HEK293T (cell line): ENCODE measurements around the gene ABCA4.

ENCODE experiments used
- ARNT ChIP-seq: fragments of 450-650 bp; IDR thresholded peaks from 2 replicates; pipeline ENCODE4 v1.6.1; 2017; ENCODE audit warnings: mild to moderate bottlenecking
- BHLHE40 ChIP-seq: fragments of 450-650 bp; IDR thresholded peaks from 2 replicates; pipeline ENCODE4 v1.6.1; 2016; ENCODE audit warnings: mild to moderate bottlenecking, moderate library complexity, borderline replicate concordance
- ELF4 ChIP-seq: fragments of 450-650 bp; IDR thresholded peaks from 2 replicates; pipeline ENCODE4 v1.6.1; 2017; ENCODE audit warnings: antibody characterized with exemption
- FOXA1 ChIP-seq: fragments of 450-650 bp; IDR thresholded peaks from 2 replicates; pipeline ENCODE4 v1.6.1; 2016; ENCODE audit warnings: mild to moderate bottlenecking
- FOXK2 ChIP-seq: fragments of 450-650 bp; IDR thresholded peaks from 2 replicates; pipeline ENCODE4 v1.6.1; 2016; ENCODE audit warnings: mild to moderate bottlenecking
- FOXM1 ChIP-seq: fragments of 450-650 bp; IDR thresholded peaks from 2 replicates; pipeline ENCODE4 v1.6.1; 2017; ENCODE audit warnings: mild to moderate bottlenecking, borderline replicate concordance
- HDGF ChIP-seq: fragments of 450-650 bp; IDR thresholded peaks from 2 replicates; pipeline ENCODE4 v1.6.1; 2017; ENCODE audit warnings: antibody characterized with exemption, borderline replicate concordance
- LEF1 ChIP-seq: fragments of 450-650 bp; IDR thresholded peaks from 2 replicates; pipeline ENCODE4 v1.6.1; 2017; ENCODE audit warnings: mild to moderate bottlenecking, borderline replicate concordance
- NFRKB ChIP-seq: fragments of 450-650 bp; IDR thresholded peaks from 2 replicates; pipeline ENCODE4 v1.6.1; 2016; ENCODE audit warnings: mild to moderate bottlenecking, moderate library complexity
- SP1 ChIP-seq: fragments of 450-650 bp; IDR thresholded peaks from 2 replicates; pipeline ENCODE4 v1.6.1; 2017
- TARDBP ChIP-seq: fragments of 450-650 bp; IDR thresholded peaks from 2 replicates; pipeline ENCODE4 v1.6.1; 2016
- ZNF384 ChIP-seq: fragments of 450-650 bp; IDR thresholded peaks from 2 replicates; pipeline ENCODE4 v1.6.1; 2016
- TF ChIP-seq, protein P1 (sequence below): fragments of 450-650 bp; IDR thresholded peaks from 2 replicates; pipeline ENCODE4 v1.6.1; 2016

DNA sequence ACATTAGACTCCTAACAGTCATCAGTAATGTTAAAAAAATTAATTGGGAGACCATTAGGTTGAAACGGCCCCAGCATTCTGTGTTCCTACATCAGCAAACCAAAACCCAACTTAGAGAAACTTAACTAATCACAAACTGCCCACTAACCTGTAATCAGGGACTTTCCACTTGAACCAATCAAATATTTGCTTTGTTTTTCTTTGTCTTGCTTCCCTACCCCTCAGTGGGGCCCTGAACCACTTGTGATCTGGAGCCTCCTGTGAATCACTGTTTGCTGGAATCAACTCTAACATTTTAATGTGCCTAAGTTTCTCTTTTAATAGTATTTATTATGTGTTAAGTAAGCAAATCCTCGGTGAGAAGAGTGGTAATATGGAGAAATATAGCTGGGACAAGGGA, 64.0 kb downstream of the ABCA4 start:
- TF ChIP-seq ZNF384 (no peak), BHLHE40 (no peak), ELF4 (no peak), SP1 (no peak), TARDBP (no peak), FOXA1 (no peak), ARNT (no peak), NFRKB (no peak), FOXM1 (no peak), HDGF (no peak), FOXK2 (no peak), LEF1 (no peak)
- TF ChIP-seq, protein P1, sequence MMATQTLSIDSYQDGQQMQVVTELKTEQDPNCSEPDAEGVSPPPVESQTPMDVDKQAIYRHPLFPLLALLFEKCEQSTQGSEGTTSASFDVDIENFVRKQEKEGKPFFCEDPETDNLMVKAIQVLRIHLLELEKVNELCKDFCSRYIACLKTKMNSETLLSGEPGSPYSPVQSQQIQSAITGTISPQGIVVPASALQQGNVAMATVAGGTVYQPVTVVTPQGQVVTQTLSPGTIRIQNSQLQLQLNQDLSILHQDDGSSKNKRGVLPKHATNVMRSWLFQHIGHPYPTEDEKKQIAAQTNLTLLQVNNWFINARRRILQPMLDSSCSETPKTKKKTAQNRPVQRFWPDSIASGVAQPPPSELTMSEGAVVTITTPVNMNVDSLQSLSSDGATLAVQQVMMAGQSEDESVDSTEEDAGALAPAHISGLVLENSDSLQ, result no peak
